GM18867 (cell line): ENCODE results near the gene SRPX2.
"Not testable (repeated sequence)": the region's sequence is repeated elsewhere in the genome, so short reads cannot be mapped to it uniquely, and the experiment has no call there.

Experiments used
- ATAC-seq: cut with Tn5 transposase; IDR thresholded peaks from one replicate; pipeline ENCODE4 v1.9.1; 2021; ENCODE audit warnings: mild to moderate bottlenecking, moderate library complexity; ENCODE audit not compliant: unreplicated experiment

SRPX2 gene

DNA sequence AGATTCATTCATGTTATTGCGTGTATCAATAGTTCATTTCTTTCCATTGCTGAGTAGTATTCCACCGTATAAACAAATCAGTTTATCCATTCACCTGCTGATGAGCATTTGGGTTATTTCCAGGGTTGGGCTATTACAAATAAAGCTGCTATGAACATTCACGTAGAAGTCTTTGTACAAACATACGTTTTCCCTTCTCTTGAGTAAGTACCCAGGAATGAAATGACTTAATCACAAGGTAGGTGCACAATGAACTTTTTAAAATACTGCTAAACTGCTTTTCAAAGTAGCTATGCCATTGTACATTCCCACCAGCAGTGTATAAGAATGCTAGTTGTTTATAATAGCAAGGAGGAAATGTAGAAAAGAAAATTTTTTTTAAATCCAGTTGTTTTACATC lies 52.0 kb downstream of the SRPX2 start:
- ATAC-seq, result no peak

DNA sequence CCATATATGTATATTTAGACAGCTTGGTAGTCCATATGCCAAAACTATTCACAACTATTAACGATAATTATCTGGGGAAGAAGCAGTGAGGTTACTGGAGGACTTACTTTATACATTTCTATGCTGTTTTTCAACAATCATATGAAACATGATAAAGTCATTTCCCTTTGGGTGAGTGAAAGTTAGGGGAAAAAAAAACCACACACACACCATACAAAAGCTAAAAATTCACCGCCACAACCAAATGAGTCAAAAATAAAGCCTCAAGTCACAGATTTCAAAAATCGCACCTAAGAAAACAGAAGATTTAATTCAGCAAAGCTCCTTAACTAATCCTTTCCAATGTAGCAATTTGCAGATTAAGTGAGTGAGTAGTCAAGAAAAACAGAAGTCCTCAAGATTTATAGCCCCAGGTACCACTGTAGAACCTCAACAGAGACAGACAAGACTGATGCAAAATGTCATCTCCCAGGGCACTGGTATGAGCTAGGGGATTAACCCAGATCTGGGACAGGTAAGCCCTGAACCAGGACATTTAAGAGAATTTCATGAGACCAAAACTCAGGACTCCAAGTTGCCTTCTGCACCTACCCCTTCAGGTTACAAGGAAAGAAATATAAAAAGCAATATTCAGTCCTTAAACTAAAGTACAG lies 52.8 kb downstream of the SRPX2 start:
- no peak for ATAC-seq

DNA sequence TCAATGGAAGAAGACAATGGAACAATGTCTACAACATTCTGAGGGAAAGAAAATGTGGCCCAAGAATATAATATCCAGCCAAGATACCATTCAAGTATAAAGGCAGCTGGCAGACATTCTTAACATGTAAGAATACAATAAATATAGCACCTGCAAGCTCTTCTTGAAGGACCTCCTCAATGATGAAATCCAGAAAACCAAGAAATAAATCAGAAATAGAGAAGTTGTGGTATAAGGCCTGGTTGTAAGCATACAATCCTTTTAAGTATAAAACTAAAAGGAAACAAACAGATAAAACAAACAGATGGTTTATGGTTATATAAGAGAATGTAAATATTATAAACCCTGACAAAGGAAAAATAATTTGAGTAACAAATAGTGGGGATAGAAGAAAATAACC lies 54.6 kb downstream of the SRPX2 start:
- ATAC-seq, result no peak

GRCh38 chrX:100700809-100701208 lies 56.8 kb downstream of the SRPX2 start:
- no peak for ATAC-seq

- ATAC-seq, result peak; percentile 49
These were observed 60.7 kb downstream of the SRPX2 start for GRCh38 chrX:100704581-100705203.

GRCh38 chrX:100710816-100711215 lies 66.8 kb downstream of the SRPX2 start:
- no peak for ATAC-seq

- ATAC-seq, result no peak
These were observed 73.4 kb downstream of the SRPX2 start for GRCh38 chrX:100717363-100717762.

DNA sequence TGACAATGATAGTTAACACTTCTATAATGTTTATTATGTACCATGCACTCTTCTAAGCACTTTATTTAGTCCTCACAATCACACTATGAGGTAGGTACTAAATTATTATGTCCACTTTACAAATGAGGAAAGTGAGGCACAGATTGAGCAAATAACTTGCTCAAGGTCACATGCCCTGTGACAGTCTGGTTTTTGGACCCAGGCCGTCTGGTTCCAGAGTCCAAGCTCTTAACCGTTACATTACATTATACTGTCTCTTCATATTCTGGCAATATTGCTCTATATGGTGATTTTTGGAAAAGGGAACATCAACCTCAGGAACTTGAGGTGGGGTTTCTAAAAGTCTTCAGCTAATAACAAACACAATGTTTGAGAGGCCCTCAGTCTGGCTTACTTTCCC lies 75.1 kb downstream of the SRPX2 start:
- no peak for ATAC-seq

DNA sequence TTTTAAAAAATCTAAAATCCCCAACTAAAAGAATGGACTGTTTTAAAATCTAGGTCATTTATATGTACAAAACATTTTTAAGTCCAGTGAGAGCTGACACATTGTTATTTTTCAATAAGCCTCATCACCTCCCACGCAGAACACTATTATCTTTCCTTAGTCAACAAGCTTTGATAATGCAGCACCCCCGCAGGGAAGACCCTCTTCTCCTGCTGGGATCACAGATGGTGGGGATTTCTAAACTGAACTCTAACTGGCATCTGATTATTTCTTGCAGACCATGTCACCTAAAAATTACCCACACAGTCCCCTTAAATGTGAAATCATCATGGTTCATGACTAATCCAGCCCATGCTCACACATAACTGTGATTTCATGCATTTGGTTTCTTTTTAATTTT lies 76.3 kb downstream of the SRPX2 start:
- no peak for ATAC-seq

DNA sequence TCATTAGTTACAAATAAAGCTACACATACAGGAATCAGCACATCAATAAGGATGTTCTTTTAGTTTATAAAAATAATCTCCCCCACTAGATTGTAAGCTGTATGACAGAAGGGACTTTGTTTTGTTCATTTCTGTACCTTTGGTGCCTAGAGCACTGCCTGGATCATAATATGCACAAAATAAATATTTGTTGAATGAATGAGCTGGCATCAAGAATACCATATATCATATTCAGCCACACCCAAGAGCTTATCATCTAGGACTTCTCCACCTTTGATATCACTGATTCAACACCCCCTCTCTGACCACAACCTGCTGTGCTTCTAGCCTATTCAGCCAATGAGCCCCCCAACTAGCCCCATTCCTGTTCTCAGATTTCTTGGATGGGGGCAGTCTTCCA lies 77.3 kb downstream of the SRPX2 start:
- no peak for ATAC-seq

DNA sequence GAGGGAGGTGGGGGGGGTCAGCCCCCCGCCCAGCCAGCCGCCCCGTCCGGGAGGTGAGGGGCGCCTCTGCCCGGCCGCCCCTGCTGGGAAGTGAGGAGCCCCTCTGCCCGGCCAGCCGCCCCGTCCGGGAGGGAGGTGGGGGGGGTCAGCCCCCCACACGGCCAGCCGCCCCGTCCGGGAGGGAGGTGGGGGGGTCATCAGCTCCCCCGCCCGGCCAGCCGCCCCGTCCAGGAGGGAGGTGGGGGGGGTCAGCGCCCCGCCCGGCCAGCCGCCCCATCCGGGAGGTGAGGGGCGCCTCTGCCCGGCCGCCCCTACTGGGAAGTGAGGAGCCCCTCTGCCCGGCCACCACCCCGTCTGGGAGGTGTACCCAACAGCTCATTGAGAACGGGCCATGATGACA lies 80.0 kb downstream of the SRPX2 start:
- not testable (repeated sequence) for ATAC-seq
